Epithelial cell of esophagus (primary cell): ENCODE data around the gene LSM7.

Experiments
- DNase-seq: peaks from one replicate; pipeline ENCODE4 v3.0.0; 2010; ENCODE audit warnings: low read depth
- H3K4me3 ChIP-seq: 2 replicates; pipeline ENCODE4 v1.5.1; 2011; ENCODE audit warnings: mild to moderate bottlenecking, low read length, control low read depth
- TF ChIP-seq, protein P1 (sequence below): IDR thresholded peaks from 2 replicates; pipeline ENCODE4 v1.5.1; 2011; ENCODE audit warnings: low read depth, mild to moderate bottlenecking, low read length, control low read depth, inconsistent platforms; ENCODE audit not compliant: insufficient read depth; ENCODE audit errors: missing control alignments

The LSM7 gene

GRCh38 chr19:2359992-2360685 is 31.8 kb upstream of the LSM7 start, which contains the start of gene TMPRSS9:
Gene TMPRSS9, plus strand, starts transcription at chr19:2360265. Its CDS starts 29,521 bp downstream, at chr19:2389786.
- no peak within 1 kb of the TSS for H3K4me3 ChIP-seq
- TF ChIP-seq, protein P1, sequence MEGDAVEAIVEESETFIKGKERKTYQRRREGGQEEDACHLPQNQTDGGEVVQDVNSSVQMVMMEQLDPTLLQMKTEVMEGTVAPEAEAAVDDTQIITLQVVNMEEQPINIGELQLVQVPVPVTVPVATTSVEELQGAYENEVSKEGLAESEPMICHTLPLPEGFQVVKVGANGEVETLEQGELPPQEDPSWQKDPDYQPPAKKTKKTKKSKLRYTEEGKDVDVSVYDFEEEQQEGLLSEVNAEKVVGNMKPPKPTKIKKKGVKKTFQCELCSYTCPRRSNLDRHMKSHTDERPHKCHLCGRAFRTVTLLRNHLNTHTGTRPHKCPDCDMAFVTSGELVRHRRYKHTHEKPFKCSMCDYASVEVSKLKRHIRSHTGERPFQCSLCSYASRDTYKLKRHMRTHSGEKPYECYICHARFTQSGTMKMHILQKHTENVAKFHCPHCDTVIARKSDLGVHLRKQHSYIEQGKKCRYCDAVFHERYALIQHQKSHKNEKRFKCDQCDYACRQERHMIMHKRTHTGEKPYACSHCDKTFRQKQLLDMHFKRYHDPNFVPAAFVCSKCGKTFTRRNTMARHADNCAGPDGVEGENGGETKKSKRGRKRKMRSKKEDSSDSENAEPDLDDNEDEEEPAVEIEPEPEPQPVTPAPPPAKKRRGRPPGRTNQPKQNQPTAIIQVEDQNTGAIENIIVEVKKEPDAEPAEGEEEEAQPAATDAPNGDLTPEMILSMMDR = no peak
- DNase-seq = no peak

GRCh38 chr19:2358548-2359173 is 30.3 kb upstream of the LSM7 start:
- no peak for DNase-seq
- TF ChIP-seq, protein P1 = no peak
- H3K4me3 ChIP-seq = no peak overlapping the region

GRCh38 chr19:2357279-2358206 is 29.2 kb upstream of the LSM7 start:
- H3K4me3 ChIP-seq = no peak overlapping the region
- DNase-seq = no peak
- TF ChIP-seq, protein P1 = no peak

DNA sequence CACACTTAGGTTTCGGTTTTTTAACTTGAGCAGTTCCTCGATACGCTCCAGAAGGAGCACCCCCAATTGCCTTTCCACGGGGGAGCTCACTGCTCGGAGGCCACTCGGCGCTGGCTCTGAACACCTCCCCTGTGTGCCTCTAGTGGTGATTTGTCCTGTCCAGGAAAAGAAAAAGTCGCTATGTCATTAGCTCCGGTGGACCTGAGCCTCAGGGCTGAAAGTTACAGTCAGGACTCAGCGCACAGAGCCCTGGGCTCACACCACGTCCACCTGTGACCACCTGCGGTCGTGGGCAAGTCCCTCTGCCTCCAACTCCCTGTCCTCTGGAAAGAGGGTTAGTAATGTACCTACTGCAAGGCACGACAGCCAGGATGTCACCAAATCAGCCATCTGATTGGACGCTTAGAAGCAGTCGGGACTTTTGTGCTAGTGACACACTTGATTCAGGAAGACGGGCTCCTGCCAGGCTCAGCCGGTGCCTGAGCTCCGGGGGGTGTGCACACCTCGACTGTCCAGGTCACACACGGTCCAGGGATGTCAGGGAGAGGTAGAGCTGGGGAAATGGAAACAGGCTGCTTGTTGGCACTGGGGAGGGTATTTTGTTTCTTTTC is 27.8 kb upstream of the LSM7 start:
- TF ChIP-seq, protein P1 = no peak
- DNase-seq = no peak
- no peak overlapping the region for H3K4me3 ChIP-seq

GRCh38 chr19:2355168-2356035 is 27.0 kb upstream of the LSM7 start:
- H3K4me3 ChIP-seq = no peak overlapping the region
- no peak for DNase-seq
- TF ChIP-seq, protein P1 = no peak

DNA sequence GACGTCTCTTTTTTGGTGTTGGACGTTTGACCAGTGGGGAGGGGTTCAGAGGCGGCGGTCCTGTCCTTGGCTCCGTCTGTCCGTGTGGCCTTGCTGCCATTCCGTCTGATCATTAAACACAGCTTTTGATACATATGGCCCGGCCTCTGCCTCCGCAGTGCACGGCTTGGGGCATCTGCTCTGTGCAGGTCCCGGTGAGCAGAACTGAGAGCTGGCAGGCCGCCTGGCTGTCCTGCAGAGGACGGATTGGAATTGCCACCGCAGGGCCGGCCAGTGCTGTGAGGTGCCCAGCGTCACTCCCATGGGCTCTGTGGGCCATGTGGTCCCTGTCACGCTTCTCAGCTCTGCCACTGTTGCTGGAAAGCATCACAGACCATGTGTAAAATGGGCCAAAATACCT is 26.3 kb upstream of the LSM7 start:
- no peak overlapping the region for H3K4me3 ChIP-seq
- DNase-seq = no peak
- TF ChIP-seq, protein P1 = no peak
